GM18909 (cell line): ENCODE results near the gene PLGLB1.
"Not testable (repeated sequence)": the region's sequence is repeated elsewhere in the genome, so short reads cannot be mapped to it uniquely, and the experiment has no call there.

Source experiments
- ATAC-seq: cut with Tn5 transposase; IDR thresholded peaks from one replicate; pipeline ENCODE4 v1.9.1; 2021; ENCODE audit warnings: mild to moderate bottlenecking; ENCODE audit not compliant: unreplicated experiment, poor library complexity

PLGLB1 gene

GRCh38 chr2:87021744-87022143, at the start of gene PLGLB1:
PLGLB1 (minus strand) TSS chr2:87021844; CDS start chr2:87021783, 61 bp downstream.
- ATAC-seq, result not testable (repeated sequence)

GRCh38 chr2:87064305-87064704, 42.7 kb upstream of the PLGLB1 start:
- not testable (repeated sequence) for ATAC-seq

- not testable (repeated sequence) for ATAC-seq
Measured at GRCh38 chr2:87063431-87063830, 41.8 kb upstream of the PLGLB1 start.

GRCh38 chr2:87061519-87061918, 39.9 kb upstream of the PLGLB1 start:
- ATAC-seq, result not testable (repeated sequence)

- not testable (repeated sequence) for ATAC-seq
Measured at GRCh38 chr2:87057606-87058005, 36.0 kb upstream of the PLGLB1 start.

GRCh38 chr2:87056843-87057242, 35.2 kb upstream of the PLGLB1 start:
- not testable (repeated sequence) for ATAC-seq

- ATAC-seq, result not testable (repeated sequence)
Measured at GRCh38 chr2:87056435-87056834, 34.8 kb upstream of the PLGLB1 start.

- not testable (repeated sequence) for ATAC-seq
Measured at GRCh38 chr2:87054375-87054774, 32.7 kb upstream of the PLGLB1 start.

GRCh38 chr2:87041321-87041978, 19.8 kb upstream of the PLGLB1 start:
- not testable (repeated sequence) for ATAC-seq

- ATAC-seq, result not testable (repeated sequence)
Measured at GRCh38 chr2:87028607-87029006, 7.0 kb upstream of the PLGLB1 start.

GRCh38 chr2:87026816-87027215, 5.2 kb upstream of the PLGLB1 start:
- ATAC-seq, result not testable (repeated sequence)

GRCh38 chr2:87025927-87026326, 4.3 kb upstream of the PLGLB1 start:
- ATAC-seq, result not testable (repeated sequence)

GRCh38 chr2:87023988-87024615, 2.5 kb upstream of the PLGLB1 start:
- not testable (repeated sequence) for ATAC-seq

- ATAC-seq, result not testable (repeated sequence)
Measured at GRCh38 chr2:87021043-87021442, 601 bp downstream of the PLGLB1 start.

GRCh38 chr2:87019053-87019452, 2.6 kb downstream of the PLGLB1 start:
- not testable (repeated sequence) for ATAC-seq

GRCh38 chr2:87014489-87015169, 7.0 kb downstream of the PLGLB1 start:
- ATAC-seq, result not testable (repeated sequence)

- not testable (repeated sequence) for ATAC-seq
Measured at GRCh38 chr2:87004398-87004797, 17.2 kb downstream of the PLGLB1 start.
